Caki2 (cell line): Measurements from ENCODE around the gene STAT4. TPM values are rescaled to one million over a fixed set of nuclear protein-coding genes. Genes with fewer than 3 reads are reported as not detected.
A peak's percentile ranks its signal among the peaks of the same experiment; 100 is the strongest.

Source experiments
- DNase-seq: peaks from one replicate; pipeline ENCODE4 v3.0.0-alpha.2; 2015; ENCODE audit warnings: low read depth
- in situ Hi-C: cut with HindIII; loops from 2 replicates; pipeline ENCODE4 v1.10.0; 2016; ENCODE audit warnings: low sequenced_read_pairs, low pct_unique_long_range_greater_than_20kb, mixed read lengths
- total RNA-seq: library from RNA; depleted of rRNA; stranded (reverse); fragments of >200 nt; shearing (Covaris generic); gene quantifications from 2 replicates; pipeline ENCODE4 v1.2.3, GENCODE V29; 2014; ENCODE audit warnings: low replicate concordance; rRNA removed

Gene STAT4
- total RNA-seq = 11.1 and 15.2 TPM in 2 replicates

GRCh38 chr2:191150600-191151330, at the start of gene STAT4:
TSS of gene STAT4 (minus strand) at chr2:191150994. CDS start at chr2:191148203, 2,791 bp downstream.
- in situ Hi-C loops = loop anchor here (25.0 kb wide), 1 partner anchor 113 kb away; no protein-coding TSS in a partner anchor

GRCh38 chr2:191199929-191200512, 49.2 kb upstream of the STAT4 start:
- no peak for DNase-seq
- in situ Hi-C loops = no loop called here

More at GRCh38 chr2:191150600-191151330, at the start of gene STAT4:
- DNase-seq = peak; percentile 58

- in situ Hi-C loops = no loop called here
- DNase-seq = no peak
Observed at GRCh38 chr2:191198271-191198670, 47.5 kb upstream of the STAT4 start.

- in situ Hi-C loops = no loop called here
Observed at GRCh38 chr2:191197096-191197495, 46.3 kb upstream of the STAT4 start.

GRCh38 chr2:191195021-191195420, 44.2 kb upstream of the STAT4 start:
- in situ Hi-C loops = no loop called here
- DNase-seq = no peak

More at GRCh38 chr2:191197096-191197495, 46.3 kb upstream of the STAT4 start:
- no peak for DNase-seq

GRCh38 chr2:191190861-191191552, 40.2 kb upstream of the STAT4 start:
- DNase-seq = no peak
- in situ Hi-C loops = no loop called here

- DNase-seq = no peak
- in situ Hi-C loops = no loop called here
Observed at GRCh38 chr2:191190435-191190834, 39.6 kb upstream of the STAT4 start.

- no peak for DNase-seq
- in situ Hi-C loops = no loop called here
Observed at GRCh38 chr2:191189112-191189635, 38.4 kb upstream of the STAT4 start.

GRCh38 chr2:191188550-191189093, 37.8 kb upstream of the STAT4 start:
- no peak for DNase-seq
- in situ Hi-C loops = no loop called here

GRCh38 chr2:191187105-191187829, 36.5 kb upstream of the STAT4 start:
- DNase-seq = no peak
- in situ Hi-C loops = no loop called here

- DNase-seq = no peak
- in situ Hi-C loops = no loop called here
Observed at GRCh38 chr2:191184457-191184856, 33.7 kb upstream of the STAT4 start.

GRCh38 chr2:191183516-191183915, 32.7 kb upstream of the STAT4 start:
- no peak for DNase-seq
- in situ Hi-C loops = no loop called here

- no peak for DNase-seq
- in situ Hi-C loops = no loop called here
Observed at GRCh38 chr2:191183081-191183480, 32.3 kb upstream of the STAT4 start.

GRCh38 chr2:191180713-191181112, 29.9 kb upstream of the STAT4 start:
- no peak for DNase-seq

GRCh38 chr2:191180276-191180675, 29.5 kb upstream of the STAT4 start:
- in situ Hi-C loops = no loop called here
- DNase-seq = no peak

More at GRCh38 chr2:191180713-191181112, 29.9 kb upstream of the STAT4 start:
- in situ Hi-C loops = no loop called here

- DNase-seq = peak; percentile 93
- in situ Hi-C loops = no loop called here
Observed at GRCh38 chr2:191178806-191179514, 28.2 kb upstream of the STAT4 start.
